ENCODE results near the gene EPHB1. TPM values are rescaled to one million over a fixed set of nuclear protein-coding genes. Genes with fewer than 3 reads are reported as not detected.

The EPHB1 gene
- total RNA-seq, 3 donors from 2014 or later: 0.31 to 6.9 (median 0.64) TPM

DNA sequence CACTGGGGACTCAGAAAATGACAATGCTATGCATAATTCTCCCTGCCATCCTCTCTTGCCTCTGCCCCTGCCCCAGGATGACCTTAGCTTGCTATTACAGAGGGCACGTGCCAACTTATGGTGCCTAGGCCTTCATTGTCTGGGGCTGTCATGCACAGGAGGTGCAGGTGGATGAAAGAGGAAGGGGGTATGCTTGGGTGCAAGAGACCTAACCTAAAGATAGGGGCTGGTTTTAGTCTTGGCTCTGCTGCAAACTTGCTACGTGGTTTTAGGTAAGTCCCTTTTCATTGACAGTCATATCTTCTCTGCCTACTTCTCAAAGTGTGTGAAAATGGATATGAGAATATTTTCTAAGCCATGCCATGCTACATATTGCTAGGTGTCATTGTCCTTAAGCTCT, 161.3 kb downstream of the EPHB1 start:
- TF ChIP-seq, protein P1, sequence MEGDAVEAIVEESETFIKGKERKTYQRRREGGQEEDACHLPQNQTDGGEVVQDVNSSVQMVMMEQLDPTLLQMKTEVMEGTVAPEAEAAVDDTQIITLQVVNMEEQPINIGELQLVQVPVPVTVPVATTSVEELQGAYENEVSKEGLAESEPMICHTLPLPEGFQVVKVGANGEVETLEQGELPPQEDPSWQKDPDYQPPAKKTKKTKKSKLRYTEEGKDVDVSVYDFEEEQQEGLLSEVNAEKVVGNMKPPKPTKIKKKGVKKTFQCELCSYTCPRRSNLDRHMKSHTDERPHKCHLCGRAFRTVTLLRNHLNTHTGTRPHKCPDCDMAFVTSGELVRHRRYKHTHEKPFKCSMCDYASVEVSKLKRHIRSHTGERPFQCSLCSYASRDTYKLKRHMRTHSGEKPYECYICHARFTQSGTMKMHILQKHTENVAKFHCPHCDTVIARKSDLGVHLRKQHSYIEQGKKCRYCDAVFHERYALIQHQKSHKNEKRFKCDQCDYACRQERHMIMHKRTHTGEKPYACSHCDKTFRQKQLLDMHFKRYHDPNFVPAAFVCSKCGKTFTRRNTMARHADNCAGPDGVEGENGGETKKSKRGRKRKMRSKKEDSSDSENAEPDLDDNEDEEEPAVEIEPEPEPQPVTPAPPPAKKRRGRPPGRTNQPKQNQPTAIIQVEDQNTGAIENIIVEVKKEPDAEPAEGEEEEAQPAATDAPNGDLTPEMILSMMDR (IDR thresholded peaks at IDR 0.05): no peak
- H3K4me1 ChIP-seq (ENCODE audit: low read depth): no peaks in the 10 kb centered on the region
- ATAC-seq: no peak
- H3K4me3 ChIP-seq: no peak overlapping the region
- DNase-seq: no peak
- no peaks in the 10 kb centered on the region for H3K36me3 ChIP-seq (ENCODE audit: low read depth)
- intact Hi-C loops (cut with DNase I, micrococcal nuclease): no loop called here
- H3K9me3 ChIP-seq: no peaks in the 10 kb centered on the region

DNA sequence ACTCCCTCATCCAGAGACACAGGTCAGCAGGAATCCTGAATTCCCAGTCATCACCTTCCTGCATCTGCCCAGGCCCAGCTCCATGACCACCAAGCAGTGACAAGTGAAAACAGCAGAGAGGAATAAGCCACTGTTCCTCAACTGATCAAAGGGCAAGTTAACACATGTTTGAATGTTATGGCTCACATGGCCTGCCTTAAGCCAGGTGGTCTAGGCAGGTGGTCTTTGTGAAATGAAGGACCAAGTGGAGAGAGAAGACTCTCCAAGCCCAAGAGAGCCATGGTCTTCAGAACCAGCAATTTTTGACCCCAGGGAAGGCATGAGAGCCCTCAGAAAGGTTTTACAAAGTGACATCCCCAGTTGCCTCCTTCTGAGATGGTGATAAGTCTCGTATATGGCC, 161.8 kb downstream of the EPHB1 start:
- intact Hi-C loops (cut with DNase I, micrococcal nuclease): no loop called here
- ATAC-seq (no peak), DNase-seq (no peak)
- TF ChIP-seq, protein P1 (IDR thresholded peaks at IDR 0.05): no peak
- no peak overlapping the region for H3K4me3 ChIP-seq
- no peaks in the 10 kb centered on the region for H3K4me1 ChIP-seq (ENCODE audit: low read depth)
- H3K9me3 ChIP-seq: no peaks in the 10 kb centered on the region
- no peaks in the 10 kb centered on the region for H3K36me3 ChIP-seq (ENCODE audit: low read depth)

DNA sequence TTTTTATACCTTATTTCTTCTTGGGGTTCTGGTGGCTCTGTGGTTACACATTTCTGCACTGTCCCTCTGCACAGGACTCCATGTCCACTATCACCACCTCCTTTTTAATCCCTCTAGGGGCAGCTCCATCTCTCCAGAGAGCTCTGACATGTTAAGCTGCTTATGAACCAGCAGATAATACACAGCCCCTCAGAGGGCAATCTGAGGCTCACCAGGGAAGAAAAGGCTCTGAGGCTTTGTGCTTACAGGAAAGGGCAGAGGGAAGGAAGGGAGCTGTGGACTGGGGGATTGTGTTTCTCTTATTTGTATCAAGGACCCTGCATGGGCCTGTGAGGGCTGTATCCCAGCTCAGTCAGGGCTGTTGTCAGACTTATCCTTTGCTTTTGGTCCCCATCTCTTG, 164.5 kb downstream of the EPHB1 start:
- TF ChIP-seq, protein P1 (IDR thresholded peaks at IDR 0.05): no peak
- H3K9me3 ChIP-seq: no peaks in the 10 kb centered on the region
- ATAC-seq: no peak

DNA sequence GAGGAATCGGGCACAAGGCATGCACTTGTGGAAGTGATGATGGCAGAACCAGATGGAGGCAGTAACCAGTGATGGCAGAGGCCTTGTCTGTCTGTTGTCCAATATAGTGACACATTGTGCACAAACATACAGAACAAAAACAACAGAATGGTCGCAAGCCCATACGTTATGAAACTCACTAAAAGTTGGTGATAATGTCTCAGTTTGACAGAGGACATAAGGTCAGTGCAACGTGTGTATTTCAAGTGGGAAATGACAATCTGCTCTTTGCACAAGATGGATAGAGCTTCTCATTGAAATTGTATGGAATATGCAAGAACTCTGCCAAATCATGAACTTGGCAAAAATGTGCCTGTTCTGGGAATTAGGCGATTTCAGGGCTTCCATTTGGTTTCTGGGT, 169.2 kb downstream of the EPHB1 start:
- ATAC-seq (no peak), DNase-seq (no peak)
- Histone ChIP-seq H3K4me1 (ENCODE audit: low read depth) (no peaks in the 10 kb centered on the region), H3K36me3 (ENCODE audit: low read depth) (no peaks in the 10 kb centered on the region), H3K4me3 (no peak overlapping the region), H3K9me3 (no peaks in the 10 kb centered on the region)
- intact Hi-C loops (cut with DNase I, micrococcal nuclease): no loop called here
- TF ChIP-seq, protein P1 (IDR thresholded peaks at IDR 0.05): no peak

More for the DNA sequence above, 164.5 kb downstream of the EPHB1 start:
- no peak overlapping the region for H3K4me3 ChIP-seq
- no peaks in the 10 kb centered on the region for H3K4me1 ChIP-seq (ENCODE audit: low read depth)
- intact Hi-C loops (cut with DNase I, micrococcal nuclease): no loop called here
- H3K36me3 ChIP-seq (ENCODE audit: low read depth): no peaks in the 10 kb centered on the region
- DNase-seq: no peak

DNA sequence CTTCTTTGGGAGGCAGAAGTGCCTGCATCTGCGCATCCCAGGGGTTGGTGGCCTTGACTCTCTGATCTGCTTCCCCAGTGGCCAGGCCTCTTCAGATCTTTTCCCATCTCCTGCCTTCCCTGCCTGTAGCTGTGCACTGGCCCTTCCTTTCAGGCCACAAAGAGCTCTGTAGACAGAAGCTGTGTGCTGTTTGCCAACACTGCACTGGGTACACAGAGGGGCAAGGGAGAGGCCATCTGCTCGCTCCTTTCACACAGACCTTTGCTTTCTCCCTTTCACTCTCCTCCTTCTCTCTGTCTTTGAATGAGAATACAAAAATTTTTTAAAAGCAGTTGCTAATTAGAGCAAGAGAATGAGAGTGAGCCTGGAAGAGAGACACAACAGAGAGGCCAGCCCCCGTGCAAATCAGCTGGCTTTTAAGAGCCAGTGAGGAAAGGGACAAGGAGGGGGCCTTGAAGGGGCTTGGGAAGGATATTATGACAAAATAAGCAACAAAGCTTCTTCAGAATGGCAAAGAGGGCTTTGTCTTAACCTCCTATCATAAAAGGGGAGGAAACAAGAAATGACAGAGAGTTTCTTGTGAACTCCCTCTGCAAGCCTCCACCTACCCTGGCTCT, 170.9 kb downstream of the EPHB1 start:
- intact Hi-C loops (cut with DNase I, micrococcal nuclease): no loop called here
- Histone ChIP-seq H3K4me1 (ENCODE audit: low read depth) (no peaks in the 10 kb centered on the region), H3K36me3 (ENCODE audit: low read depth) (no peaks in the 10 kb centered on the region), H3K9me3 (no peaks in the 10 kb centered on the region), H3K4me3 (no peak overlapping the region)
- TF ChIP-seq, protein P1 (IDR thresholded peaks at IDR 0.05): no peak
- ATAC-seq (no peak), DNase-seq (no peak)

DNA sequence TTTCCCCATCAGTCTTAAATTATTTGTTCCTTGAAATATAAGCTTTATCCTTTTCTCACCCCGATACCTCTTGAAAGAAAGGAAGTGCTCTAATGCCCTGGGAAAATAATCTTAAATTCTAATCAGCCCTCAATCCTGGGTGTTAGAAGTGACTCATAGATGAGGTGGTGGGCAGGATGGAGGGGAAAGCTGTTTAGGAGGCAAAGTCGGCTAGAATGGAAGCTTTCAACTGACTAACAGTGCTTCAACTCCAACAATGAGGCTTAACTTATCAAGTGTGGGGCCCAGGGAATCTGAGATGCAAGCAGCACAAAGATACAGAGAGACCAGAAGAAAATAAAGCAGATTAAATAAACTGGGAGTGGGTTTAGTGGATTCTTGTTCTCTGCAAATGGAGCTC, 175.8 kb downstream of the EPHB1 start:
- TF ChIP-seq, protein P1 (IDR thresholded peaks at IDR 0.05): no peak
- no peak for ATAC-seq

More for the DNA sequence above, 175.8 kb downstream of the EPHB1 start:
- intact Hi-C loops (cut with DNase I, micrococcal nuclease): no loop called here
- Histone ChIP-seq H3K4me3 (no peak overlapping the region), H3K9me3 (no peaks in the 10 kb centered on the region), H3K36me3 (ENCODE audit: low read depth) (no peaks in the 10 kb centered on the region), H3K4me1 (ENCODE audit: low read depth) (no peaks in the 10 kb centered on the region)
- no peak for DNase-seq
